Occipital lobe (tissue), 2 donors: ENCODE data around the gene P2RX3. TPM values are rescaled to one million over a fixed set of nuclear protein-coding genes. Genes with fewer than 3 reads are reported as not detected.

ENCODE experiments used
- DNase-seq: peaks from one replicate; lab custom pipeline; 2025; lab: John Stamatoyannopoulos, UW
- total RNA-seq: library from RNA; depleted of rRNA; stranded (reverse); fragments of >200 nt; gene quantifications from one replicate; pipeline ENCODE4 v1.2.3, GENCODE V29; 2014

P2RX3 gene
- total RNA-seq, 1 donor from 2014 or later, result not detected

- no peak for DNase-seq
Measured at GRCh38 chr11:57419146-57419545, 81.0 kb downstream of the P2RX3 start.

- DNase-seq, result no peak
Measured at GRCh38 chr11:57421066-57421465, 82.9 kb downstream of the P2RX3 start.

GRCh38 chr11:57421805-57422204 is 83.7 kb downstream of the P2RX3 start:
- no peak for DNase-seq

Other genes starting within 250 kb of the P2RX3 start
- gene LRRC55, start 156.4 kb upstream of the P2RX3 start, total RNA-seq, result 25.7 TPM
- gene APLNR, start 101.1 kb upstream of the P2RX3 start, total RNA-seq, result 5.8 TPM
- gene TNKS1BP1, start 13.4 kb upstream of the P2RX3 start, total RNA-seq, result 19.3 TPM
- 49.8 TPM for gene SSRP1, start 2.5 kb upstream of the P2RX3 start, total RNA-seq
- 0.31 TPM for gene PRG3, start 42.8 kb downstream of the P2RX3 start, total RNA-seq
- gene PRG2, start 52.3 kb downstream of the P2RX3 start, total RNA-seq, result not detected
- gene SLC43A3, start 88.8 kb downstream of the P2RX3 start, total RNA-seq, result 8.7 TPM
- gene RTN4RL2, start 122.2 kb downstream of the P2RX3 start, total RNA-seq, result 0.47 TPM
- 0.94 TPM for gene SLC43A1, start 177.3 kb downstream of the P2RX3 start, total RNA-seq
- 33.1 TPM for gene TIMM10, start 192.4 kb downstream of the P2RX3 start, total RNA-seq
- gene SMTNL1, start 199.2 kb downstream of the P2RX3 start, total RNA-seq, result not detected
- 46.6 TPM for gene UBE2L6, start 229.3 kb downstream of the P2RX3 start, total RNA-seq